ENCODE measurements around the gene TMEM250.

The TMEM250 gene

DNA sequence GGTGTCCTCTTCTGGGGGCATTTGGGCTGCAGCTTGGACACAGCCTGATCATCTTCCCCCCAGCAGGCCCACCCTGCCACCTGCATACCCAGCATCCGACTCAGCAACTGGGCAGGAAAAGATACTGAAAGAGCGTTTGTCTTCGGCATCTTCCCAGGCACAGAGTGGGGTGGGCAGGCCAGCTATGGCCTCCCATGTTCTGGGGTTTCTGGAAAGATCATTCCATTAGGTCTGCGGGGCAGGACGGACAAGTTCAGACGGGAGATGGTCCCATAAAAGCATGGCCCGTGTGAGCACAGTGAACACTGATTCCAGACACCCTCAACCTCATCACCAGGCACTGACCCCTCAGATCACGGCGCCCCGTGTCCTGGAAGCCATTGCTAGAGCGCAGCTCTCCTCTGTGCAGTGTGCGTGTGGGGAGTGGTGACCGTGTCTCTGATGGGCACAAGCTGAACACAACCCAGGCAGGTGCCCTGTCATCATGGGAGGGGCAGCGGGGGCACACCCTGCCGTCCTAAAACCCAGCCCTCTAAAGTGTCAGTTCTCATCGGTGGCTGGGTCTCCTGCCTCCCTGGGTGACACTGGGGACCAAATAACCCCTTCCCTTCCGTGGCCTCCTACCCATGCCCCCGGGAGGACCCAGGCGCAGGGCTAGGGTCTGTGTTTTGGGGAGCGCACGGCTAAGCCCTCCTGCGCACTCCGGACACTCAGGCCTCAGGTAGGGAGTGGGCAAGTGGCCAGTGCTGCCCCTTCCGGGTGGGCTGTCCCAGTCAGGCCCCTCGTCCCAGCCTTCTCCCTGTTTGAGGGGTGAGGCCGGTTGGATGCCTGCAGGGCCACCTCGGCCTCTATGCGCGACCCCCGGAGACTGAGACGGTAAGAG, 13.2 kb upstream of the TMEM250 start:
- DNase-seq = no peak

DNA sequence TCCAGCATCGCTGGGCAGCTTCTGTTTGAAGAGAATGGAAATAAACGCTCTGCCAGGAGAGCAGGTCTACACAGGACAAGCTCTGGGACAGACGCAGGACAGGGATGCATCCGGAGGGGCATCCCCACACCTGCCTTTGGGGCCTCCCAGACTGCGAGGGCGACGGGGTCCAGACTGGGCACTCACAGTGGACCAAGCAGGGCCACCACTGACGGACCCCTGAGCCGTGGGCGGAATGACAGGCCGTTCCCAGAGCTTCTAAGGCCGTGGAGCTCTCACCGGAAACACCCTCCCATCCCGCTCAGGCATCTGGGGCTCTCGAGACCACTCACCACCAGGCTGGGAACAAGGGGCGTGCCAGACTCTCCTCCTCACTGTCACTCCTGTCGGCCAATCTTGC, 10.5 kb upstream of the TMEM250 start:
- DNase-seq = no peak

DNA sequence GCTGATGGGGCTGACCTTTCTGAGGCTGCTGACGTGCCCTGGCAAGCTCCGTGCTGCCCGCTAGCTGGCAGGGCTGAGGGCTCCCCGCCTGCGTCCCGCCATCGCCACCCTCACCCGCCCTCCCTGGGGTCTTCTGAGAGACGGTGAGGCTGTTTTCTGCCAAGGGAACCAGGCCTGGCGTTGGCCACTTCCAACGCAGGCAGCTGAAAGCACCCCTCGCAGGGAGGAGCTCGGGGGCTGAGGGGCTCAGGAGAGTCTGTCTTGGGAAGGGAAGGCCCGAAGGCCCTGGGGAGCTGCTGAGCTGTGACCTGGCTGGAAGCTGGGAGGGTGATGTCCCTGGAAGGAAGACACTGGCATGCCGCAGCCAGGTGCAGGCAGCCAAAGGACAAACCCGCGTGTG, 9.8 kb upstream of the TMEM250 start:
- no peak for DNase-seq

DNA sequence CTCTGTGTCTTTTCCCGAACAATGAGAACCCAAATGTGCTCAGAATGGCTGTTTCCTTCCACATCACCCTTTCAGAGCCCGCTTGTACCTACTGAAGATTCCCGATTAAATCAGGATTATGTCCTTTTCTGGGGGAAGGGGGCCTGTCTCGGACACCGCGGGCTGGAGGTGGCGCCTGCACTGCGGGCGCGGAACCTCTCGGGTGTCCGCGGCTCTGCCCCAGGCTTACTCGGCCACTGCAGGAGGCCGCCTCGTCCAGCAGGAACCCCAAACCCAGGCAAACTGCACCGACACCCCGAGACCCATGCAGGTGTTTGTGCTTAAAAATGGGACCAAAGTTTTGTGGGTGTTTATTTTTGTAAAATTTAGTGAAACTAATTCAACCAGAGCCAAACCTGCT, 8.6 kb upstream of the TMEM250 start:
- DNase-seq = no peak

GRCh38 chr9:136124976-136125692, 6.5 kb upstream of the TMEM250 start:
- DNase-seq = no peak

- peak; percentile 84 for DNase-seq
Measured at GRCh38 chr9:136122425-136123383, 4.0 kb upstream of the TMEM250 start.

DNA sequence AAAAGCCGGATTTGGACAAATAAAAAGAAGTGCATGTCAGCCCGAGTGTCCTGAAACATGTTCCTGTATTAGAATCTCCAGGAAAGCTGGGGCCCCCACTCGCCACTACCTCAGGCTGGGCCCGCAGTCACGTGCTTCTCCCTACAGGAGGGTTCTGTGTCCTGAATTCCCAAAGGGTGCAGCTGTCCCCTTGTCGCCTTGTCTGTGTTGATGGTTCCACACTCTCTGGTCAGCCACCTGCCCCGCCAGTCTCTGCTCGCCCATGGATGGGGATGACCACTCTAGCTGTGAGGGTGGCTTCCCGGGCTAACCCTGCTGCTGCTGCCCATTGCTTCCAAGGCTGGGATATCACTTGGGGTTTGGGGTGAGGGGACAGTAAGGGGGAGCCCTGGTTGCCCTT, 3.1 kb upstream of the TMEM250 start:
- no peak for DNase-seq

DNA sequence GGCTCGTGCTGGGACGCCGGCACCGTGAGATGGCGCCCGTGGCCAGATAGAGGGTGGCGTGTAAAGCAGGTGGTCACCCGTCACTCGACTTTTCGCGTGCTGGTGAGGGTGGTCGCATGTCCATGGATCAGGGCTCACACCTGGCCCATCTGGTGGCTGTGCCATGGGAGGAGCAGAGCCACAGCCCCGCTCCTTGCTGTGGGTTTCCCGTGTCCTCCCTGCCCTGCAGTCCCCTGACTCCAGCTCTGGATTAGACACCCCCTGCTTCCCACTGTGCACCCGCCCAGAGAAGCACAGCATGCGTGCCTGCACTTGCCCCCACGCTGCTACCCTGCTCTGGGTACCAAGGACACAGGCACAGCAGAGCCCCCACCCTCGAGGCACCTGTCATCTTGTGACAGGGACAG, 1.8 kb upstream of the TMEM250 start:
- DNase-seq = no peak

DNA sequence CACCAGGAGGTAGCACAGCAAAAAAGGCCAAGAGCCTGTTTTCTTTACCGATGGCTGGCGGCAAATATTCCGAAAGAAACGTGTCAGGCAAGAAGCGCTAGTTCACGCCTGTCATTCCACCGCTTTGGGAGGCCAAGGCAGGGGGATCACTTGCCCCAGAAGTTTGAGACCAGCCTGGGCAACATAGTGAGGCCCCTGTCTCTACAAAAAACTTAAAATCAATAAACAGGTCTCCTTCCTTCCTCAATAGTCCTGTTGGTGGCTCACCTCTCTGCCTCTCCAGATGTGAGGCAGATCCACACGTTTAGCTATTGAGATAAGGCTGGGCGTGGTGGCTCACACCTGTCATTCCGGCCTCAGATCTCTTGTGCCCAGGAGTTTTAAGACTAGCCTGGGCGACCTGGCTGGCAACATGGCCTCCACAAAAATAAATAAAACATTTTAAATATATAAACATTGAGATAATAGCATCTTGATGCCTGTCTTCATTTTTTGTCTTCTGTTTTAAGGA, 1.3 kb upstream of the TMEM250 start:
- no peak for DNase-seq

GRCh38 chr9:136119061-136119882, 597 bp upstream of the TMEM250 start:
- DNase-seq = no peak

DNA sequence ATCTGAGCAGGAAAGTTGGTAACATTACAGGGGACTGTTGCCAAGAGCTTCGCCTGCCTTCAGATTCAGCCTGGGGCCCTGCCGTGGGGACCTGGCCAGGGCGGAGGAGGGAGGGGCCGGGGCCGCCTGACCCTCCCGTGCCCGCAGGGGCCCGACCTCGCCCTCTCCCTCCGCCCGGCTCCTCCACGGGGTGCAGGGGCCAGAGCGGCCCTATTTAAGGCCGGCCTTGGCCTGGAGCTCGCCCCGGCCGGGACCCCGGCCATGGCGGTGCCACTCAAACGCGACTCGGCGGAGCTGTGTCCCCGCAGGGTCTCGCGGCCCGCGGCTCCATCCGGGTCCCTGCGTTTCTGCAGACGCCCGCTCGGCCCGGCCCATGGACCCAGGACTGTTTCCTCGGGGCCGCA, 757 bp downstream of the TMEM250 start:
- no peak for DNase-seq

DNA sequence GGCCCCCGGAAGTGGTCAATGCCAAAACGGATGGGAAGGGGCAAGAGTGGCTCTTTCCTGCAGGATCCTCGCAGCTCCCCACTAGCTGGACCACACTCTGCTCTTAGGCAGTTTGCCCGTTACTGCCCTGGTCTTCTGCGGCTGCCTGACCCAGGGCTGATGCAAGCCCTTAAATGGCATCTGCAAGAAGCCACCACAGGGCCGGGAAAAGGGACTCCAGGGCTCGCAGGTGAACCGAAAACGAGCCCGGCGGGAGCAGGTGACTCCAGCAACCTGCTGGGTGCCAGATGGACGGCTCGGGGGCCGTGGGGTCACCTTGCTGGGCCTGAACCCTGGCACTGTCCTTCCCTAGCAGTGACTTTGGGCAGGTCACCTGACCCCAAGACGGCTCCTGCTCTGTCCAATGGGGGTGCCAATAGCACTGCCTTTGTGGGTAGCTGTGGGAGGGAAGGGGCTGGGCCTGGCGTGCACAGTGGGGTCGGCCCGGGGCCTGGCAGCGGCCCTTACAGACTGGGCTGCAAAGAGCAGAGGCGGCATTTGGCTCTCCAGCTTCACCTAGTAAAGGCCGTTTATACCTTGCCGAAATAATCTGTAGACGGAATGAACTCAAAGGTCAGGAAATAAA, 1.3 kb downstream of the TMEM250 start:
- DNase-seq = no peak

DNA sequence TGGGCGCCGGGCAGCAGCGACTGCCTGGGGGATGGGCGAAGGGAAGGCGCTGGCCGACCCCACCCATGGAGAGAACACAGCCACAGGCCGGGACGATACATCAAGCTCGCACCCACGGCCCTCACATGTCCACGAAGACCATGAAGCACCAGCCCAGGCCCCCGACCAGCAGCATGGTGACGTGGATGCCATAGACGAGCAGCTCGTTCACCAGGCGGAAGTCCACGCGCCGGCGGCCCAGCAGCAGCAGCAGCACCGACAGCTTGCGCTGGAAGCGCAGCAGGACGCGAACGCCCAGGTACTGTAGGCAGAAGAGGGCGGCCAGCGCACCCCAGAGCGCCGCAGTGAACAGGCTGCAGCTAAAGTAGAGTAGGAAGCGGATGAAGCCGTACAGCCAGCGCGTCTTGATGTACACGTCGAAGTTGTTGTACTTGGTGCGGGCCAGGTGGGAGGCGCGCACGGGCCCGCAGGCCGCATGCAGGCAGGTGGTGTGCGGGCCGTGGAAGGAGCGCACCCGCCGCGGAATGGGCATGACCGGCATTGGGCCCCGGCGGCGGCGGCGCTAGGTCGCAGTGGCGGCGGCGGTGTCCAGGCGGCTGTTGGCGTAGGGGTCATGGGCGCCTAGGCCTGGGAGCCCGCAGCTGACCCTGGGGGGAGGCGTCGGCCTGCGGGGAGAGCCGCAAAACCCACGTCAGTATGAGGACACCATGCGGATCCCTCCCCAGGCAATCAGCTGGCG, 2.1 kb downstream of the TMEM250 start:
- DNase-seq = no peak

GRCh38 chr9:136115641-136116359, 2.9 kb downstream of the TMEM250 start:
- DNase-seq = peak; percentile 7

- no peak for DNase-seq
Measured at GRCh38 chr9:136115206-136115605, 3.5 kb downstream of the TMEM250 start.

- no peak for DNase-seq
Measured at GRCh38 chr9:136114610-136115009, 4.1 kb downstream of the TMEM250 start.

DNA sequence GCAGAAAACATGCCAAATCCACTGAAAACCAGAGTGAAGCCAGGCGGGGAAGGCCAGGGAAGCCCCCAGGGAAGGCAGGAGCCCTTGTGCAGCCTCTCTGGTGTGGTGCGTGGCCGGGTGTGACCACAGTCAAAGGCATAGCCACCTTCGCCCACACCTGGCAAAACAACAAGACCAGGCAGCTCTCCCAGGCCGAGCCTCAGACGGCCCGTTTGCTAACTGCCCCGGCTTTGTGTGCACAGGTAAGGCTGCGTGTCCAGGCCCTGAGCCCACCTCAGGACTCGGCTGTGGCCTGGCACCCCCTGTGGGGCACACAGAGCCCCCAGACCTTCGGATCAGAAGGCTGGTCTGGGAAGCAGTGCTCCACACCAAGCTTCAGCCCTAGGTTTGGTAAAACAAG, 6.1 kb downstream of the TMEM250 start:
- no peak for DNase-seq

DNA sequence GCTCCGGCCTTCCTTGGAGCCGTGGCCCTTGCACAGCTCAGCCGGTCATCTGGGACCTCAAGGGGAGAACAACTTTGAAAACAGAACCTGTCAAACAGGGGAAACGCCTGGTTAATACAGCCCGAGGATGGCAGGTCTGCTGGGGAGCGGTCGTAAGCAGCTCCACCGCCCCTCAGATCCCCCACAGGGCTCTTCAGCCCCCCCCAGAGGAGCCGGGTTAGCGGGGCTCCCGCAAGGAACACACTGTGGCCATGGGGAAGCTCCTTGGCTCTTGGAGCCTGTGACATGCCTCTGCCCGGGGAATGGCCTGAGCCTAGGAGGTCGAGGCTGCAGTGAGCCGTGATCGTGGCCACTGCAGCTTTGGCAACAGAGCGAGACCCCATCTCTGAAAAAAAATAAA, 6.8 kb downstream of the TMEM250 start:
- no peak for DNase-seq

- DNase-seq = no peak
Measured at GRCh38 chr9:136111190-136111589, 7.5 kb downstream of the TMEM250 start.
